ENCODE data around the gene GRK2. TPM values are rescaled to one million over a fixed set of nuclear protein-coding genes. Genes with fewer than 3 reads are reported as not detected.

The GRK2 gene
- total and polyA plus RNA-seq, 9 of the 15 experiments (the other 6 are each of a cell fraction or from before 2014, with no cell fraction given), result 0.24 to 95.8 (median 56.5) TPM

DNA sequence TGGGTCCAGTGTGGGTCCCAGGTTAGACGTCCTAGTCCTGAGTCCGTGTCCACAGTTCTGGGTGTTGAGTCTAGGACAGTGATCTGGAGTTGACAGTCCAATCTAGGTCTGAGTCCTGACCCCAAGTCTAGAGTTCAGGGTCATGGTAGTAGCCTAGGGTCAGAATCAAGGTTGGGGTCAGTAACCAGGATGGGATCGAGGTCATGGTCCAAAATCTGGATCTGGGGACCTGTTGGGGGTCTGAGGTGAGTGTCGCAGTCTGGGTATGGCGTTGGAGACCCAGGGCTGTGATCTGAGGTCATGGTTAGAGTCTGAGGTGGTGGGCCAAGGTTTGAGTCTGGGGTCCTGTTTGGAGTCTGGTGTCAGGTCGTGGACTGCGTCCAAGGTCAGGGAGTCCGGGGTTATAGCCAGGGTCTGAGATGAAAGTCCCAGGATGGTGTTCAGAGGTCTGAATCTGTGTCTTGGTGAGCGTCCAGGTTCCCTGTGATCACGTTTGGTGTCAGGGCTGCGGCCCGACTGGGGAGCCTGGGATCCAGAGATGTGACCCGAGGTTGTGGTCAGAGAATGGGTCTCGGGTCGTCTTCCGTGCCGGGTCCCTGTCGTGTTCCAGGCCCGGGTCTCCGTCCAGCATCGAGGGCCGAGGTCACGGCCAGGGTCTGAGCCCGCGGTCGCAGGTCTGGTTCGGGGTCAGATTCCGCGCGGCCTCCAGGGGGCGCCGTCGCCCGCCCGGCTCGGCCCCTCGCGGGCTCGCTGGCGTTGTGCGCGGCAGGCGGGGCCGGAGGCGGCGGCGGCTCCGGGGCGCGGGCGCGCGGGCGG lies 432 bp upstream of the GRK2 start (continued):
- no peak for TF ChIP-seq CREB1 (IDR thresholded peaks at IDR 0.05)
- TF ChIP-seq CREB1 (CRISPR knock-in tag; IDR thresholded peaks at IDR 0.05), result peak; percentile 30; the same call in 1 of the 2 replicates
- TF ChIP-seq GABPA (tag; conservative IDR thresholded peaks at IDR 0.05; ENCODE audit: low read depth), result no peak
- TF ChIP-seq, protein P1, sequence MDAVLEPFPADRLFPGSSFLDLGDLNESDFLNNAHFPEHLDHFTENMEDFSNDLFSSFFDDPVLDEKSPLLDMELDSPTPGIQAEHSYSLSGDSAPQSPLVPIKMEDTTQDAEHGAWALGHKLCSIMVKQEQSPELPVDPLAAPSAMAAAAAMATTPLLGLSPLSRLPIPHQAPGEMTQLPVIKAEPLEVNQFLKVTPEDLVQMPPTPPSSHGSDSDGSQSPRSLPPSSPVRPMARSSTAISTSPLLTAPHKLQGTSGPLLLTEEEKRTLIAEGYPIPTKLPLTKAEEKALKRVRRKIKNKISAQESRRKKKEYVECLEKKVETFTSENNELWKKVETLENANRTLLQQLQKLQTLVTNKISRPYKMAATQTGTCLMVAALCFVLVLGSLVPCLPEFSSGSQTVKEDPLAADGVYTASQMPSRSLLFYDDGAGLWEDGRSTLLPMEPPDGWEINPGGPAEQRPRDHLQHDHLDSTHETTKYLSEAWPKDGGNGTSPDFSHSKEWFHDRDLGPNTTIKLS (IDR thresholded peaks at IDR 0.05; ENCODE audit: borderline replicate concordance, low read depth), result no peak
- TF ChIP-seq NRF1 (conservative IDR thresholded peaks at IDR 0.05 in 1 of 2, IDR thresholded peaks at IDR 0.05 in 1 of 2), result 0 out of 4 replicates have a peak, but pooled peaks of 1 of the 2 experiments have one; percentile 22
- peak; percentile 65 for TF ChIP-seq CXXC5 (CRISPR knock-in tag; IDR thresholded peaks at IDR 0.05)
- TF ChIP-seq ELF4 (CRISPR knock-in tag; IDR thresholded peaks at IDR 0.05), result no peak
- TF ChIP-seq HMGN3 (IDR thresholded peaks at IDR 0.05; ENCODE audit: borderline replicate concordance, extremely low read depth, insufficient read length, low read depth, low read length), result peak; percentile 23
- TF ChIP-seq, protein P2, sequence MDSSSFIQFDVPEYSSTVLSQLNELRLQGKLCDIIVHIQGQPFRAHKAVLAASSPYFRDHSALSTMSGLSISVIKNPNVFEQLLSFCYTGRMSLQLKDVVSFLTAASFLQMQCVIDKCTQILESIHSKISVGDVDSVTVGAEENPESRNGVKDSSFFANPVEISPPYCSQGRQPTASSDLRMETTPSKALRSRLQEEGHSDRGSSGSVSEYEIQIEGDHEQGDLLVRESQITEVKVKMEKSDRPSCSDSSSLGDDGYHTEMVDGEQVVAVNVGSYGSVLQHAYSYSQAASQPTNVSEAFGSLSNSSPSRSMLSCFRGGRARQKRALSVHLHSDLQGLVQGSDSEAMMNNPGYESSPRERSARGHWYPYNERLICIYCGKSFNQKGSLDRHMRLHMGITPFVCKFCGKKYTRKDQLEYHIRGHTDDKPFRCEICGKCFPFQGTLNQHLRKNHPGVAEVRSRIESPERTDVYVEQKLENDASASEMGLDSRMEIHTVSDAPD (CRISPR knock-in tag; IDR thresholded peaks at IDR 0.05), result no peak
- TF ChIP-seq GMEB1 (CRISPR knock-in tag; IDR thresholded peaks at IDR 0.05), result peak; percentile 45; the same call in 1 of the 2 replicates
- TF ChIP-seq HCFC1 (IDR thresholded peaks at IDR 0.05; ENCODE audit: low read depth, low read length), result peak; percentile 50; the same call in 1 of the 2 replicates
- TF ChIP-seq ETV1 (tag; conservative IDR thresholded peaks at IDR 0.05; ENCODE audit: low read depth), result no peak
- peak; percentile 95 for TF ChIP-seq RB1 (IDR thresholded peaks at IDR 0.05; ENCODE audit: low read depth)
- no peak for TF ChIP-seq ZNF436 (CRISPR knock-in tag; IDR thresholded peaks at IDR 0.05)
- TF ChIP-seq DPF2 (IDR thresholded peaks at IDR 0.05), result no peak
- no peak for TF ChIP-seq HSF4 (CRISPR knock-in tag; IDR thresholded peaks at IDR 0.05; ENCODE audit: borderline replicate concordance)
- TF ChIP-seq, protein P3, sequence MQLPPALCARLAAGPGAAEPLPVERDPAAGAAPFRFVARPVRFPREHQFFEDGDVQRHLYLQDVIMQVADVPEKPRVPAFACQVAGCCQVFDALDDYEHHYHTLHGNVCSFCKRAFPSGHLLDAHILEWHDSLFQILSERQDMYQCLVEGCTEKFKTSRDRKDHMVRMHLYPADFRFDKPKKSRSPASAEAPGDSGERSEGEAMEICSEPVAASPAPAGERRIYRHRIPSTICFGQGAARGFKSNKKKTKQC (CRISPR knock-in tag; IDR thresholded peaks at IDR 0.05), result peak; percentile 51; the same call in 1 of the 2 replicates

Measured in K562 (cell line).